Measurements from ENCODE around the gene DCPS. TPM values are rescaled to one million over a fixed set of nuclear protein-coding genes. Genes with fewer than 3 reads are reported as not detected.
A peak's percentile ranks its signal among the peaks of the same experiment; 100 is the strongest.
"Not testable (repeated sequence)": the region's sequence is repeated elsewhere in the genome, so short reads cannot be mapped to it uniquely, and the experiment has no call there.

Gene DCPS
- total RNA-seq, 1 donor from 2014 or later: 12.1 TPM

DNA sequence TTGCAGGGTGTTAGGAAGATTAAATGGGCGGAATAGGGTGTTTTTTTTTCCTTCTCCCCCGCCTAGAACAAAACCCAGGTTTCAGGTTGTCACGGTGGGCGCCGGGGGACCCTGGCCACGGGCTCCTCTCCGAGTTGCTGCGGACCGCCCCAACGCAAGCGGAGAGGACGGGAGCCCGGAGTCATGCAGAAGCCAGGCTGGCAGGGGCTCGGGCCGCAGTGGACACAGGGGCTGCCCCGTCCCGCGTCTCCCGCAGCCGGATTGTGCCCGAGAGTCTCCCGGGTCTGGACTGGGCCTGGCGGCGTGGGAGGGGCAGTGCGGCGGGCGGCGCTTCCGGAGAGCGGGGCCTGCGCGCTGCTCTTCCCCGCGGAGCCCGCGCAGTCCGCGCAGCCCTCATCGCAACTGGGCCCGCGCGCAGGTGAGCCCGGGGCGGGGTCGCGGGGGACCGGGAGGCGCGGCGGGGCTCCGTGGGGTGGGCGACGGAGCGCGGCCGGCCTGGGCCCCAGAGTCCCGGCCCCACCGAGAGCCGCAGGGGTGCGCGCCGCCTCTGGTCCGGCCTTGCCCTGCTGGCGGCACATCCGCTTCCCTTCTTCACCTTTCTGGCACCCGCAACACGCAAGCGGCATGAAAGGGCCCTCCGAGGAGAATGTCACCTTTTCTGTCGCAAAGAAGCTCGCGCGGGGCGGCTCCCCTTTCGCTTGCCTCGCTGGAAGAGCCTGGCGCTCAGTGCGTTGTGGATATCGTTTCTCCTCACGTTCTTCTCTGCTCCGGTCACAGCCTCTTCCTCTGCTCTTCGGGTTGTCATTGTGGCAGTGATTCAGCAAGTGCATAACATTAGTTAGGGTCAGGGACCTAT is 20.9 kb upstream of the DCPS start, which contains the start of gene TIRAP:
Gene TIRAP, plus strand, starts transcription at position 358 of the 856 bp plus-strand sequence. CDS start 7,802 bp downstream, outside the sequence.
- ATAC-seq: peak; percentile 94
- intact Hi-C loops (cut with DNase I): no loop called here
- DNase-seq (ENCODE audit: low spot score): peak; percentile 82

DNA sequence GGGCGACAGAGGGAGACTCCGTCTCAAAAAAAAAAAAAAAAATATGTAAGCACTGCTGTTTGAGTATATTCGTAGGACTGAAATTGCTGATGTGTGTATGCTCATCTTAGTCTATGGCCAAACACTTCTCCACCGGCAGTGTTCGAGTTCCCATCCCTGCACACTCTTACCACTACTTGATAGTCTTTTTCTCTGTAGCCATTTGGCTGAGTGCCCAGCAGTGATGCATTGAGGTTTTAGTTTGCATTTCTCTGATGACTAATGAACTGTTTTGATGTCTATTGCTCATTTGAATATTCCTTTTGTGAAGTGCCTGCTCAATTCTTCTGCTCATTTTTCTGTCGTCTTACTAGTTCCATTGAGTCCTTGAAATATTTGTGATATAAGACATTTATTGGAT is 19.0 kb upstream of the DCPS start:
- ATAC-seq (no peak), DNase-seq (ENCODE audit: low spot score) (peak; percentile 78)
- intact Hi-C loops (cut with DNase I): no loop called here

DNA sequence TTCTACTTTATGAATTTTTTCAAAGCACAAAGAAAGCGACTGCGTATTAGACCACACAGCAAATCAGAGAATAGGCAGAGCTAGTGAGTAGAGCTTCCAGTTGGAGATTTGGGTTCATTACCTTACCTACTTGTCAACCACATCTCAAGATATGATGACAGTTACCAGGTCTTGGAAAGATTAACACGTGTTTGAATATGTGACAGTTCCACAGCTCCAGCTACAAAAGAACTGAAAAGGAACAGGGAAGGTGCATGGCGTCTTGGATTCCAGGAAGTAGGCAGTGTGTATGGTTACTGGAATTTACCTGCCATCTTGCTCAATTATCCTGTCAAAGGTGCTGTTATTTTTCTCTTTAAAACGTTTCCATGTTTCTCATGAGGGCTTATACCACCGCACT is 15.6 kb upstream of the DCPS start:
- DNase-seq (ENCODE audit: low spot score): no peak
- ATAC-seq: no peak
- intact Hi-C loops (cut with DNase I): no loop called here

DNA sequence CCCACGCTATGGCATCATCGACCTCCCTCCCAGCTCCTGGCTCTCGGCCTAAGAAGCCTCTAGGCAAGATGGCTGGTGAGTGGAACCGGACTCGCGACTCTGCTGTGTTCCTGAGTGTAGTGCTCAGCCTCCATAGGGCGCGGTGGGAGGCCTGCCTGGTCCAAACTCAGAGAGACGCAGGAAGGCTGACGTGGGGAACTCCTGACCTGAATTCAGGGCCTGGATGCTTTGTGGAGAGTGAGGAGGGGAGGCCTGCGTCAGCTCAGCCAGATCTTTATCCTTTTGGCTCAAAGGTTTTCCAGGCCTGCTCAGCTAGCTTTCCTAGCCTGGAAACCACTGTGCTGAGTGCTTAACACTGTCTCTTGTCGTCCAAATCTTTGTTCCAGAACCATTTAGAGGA is 13.0 kb upstream of the DCPS start:
- intact Hi-C loops (cut with DNase I): no loop called here
- no peak for ATAC-seq
- no peak for DNase-seq (ENCODE audit: low spot score)

DNA sequence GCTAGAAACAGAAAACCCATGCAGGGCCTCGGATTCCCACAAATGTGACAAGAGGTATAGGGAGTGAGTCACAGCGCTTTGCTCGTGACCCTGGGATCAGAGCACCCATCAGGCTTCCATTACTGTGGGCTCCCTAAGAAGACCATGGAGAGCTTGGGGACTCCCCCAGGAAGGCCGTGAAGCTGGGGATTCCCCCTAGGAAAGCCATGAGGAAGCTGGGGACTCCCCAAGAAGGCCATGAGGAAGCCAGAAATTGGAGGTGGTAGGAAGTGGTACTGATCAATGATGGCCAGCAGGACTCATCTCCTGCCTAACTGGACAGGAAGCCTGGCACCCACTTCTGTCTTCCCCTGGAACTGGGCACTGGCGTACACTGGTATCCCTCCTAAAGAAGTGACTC is 10.1 kb upstream of the DCPS start:
- DNase-seq (ENCODE audit: low spot score) (no peak), ATAC-seq (no peak)
- intact Hi-C loops (cut with DNase I): no loop called here

DNA sequence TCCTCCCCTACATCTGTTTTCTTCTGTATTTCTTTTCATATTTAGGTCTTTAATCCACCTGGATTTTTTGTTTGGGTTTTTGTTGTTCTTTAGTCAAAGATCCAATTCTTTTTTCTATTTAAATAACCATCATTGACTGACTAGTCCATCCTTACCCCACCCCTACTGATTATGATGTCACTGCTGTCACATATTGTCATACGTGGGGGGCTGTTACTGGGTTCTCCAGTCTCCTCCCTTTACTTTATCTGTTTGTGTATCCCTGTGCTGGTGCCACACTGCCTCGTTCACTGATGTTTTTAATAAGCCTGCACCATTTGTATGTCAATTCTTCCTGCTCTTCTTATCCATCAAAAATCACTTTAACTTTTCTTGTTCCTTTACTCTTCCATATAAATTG is 6.9 kb upstream of the DCPS start:
- ATAC-seq (no peak), DNase-seq (ENCODE audit: low spot score) (no peak)
- intact Hi-C loops (cut with DNase I): no loop called here

DNA sequence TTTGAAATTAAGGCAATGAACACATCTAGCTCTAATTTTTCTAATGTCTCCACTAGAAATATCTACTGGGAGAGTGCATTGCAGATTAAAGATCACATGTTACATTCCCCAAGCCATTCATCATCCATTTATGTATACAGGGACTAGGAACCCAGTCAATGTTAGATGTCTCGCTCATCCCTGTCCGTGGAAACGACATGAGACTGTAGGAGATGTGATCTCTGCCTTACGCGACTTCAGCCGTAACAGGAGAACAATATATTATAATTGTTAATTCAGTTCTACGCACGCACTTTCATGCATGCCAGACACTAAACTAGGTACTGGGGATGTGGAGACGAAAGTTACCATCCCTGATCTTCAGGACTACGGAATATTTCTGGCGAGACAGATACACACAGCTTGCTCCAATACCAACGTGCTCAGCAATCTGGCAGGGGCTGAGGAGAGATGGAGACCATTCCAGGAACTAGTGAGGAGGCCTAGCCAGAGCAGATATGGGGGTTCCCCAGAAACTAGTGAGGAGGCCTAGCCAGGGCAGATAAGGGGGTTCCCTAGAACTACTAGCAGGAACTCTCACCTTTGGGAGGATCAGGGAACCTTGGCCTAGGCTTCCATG is 706 bp downstream of the DCPS start:
- DNase-seq (ENCODE audit: low spot score): no peak
- peak; percentile 24 for ATAC-seq

DNA sequence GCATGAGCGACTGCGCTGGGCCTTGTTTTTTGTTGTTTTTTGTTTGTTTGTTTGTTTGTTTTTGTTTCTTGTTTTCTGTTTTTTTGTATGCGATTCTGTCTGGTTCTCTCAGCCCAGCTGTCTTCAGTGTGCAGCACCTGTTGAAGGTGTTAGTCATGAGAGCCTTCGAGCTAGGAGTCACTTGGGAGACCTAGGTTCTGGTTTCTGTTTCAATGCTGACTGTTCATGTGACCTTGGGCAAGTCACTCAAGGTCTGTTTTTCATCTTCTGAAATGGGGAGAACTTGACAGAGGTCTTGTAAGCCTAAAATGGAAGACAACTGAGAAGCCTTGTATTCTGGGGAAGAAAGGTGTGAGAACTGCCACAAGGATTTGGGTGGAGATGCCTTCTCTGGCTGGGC is 1.8 kb downstream of the DCPS start:
- intact Hi-C loops (cut with DNase I): no loop called here
- ATAC-seq (no peak), DNase-seq (ENCODE audit: low spot score) (no peak)

More for the DNA sequence above, 706 bp downstream of the DCPS start:
- intact Hi-C loops (cut with DNase I): no loop called here

DNA sequence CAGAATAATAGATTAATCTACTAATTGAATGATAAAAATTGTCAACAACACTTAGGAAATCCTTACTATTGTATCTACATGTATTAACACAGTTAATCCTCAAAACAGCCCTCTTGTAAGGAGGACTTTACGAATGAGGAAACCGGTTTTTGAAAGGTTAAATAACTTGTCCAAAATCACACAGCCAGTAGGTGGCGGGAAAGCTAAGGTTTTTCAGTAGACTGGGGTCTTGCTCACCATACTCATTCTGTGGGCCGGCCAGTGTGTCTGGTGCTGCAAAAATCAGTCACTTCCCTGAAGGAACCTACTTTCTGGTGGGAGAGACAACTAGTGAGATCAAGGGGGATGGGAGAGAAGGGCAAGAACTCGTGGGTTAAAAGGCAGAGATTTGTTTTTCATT is 3.8 kb downstream of the DCPS start:
- ATAC-seq (no peak), DNase-seq (ENCODE audit: low spot score) (no peak)
- intact Hi-C loops (cut with DNase I): no loop called here

DNA sequence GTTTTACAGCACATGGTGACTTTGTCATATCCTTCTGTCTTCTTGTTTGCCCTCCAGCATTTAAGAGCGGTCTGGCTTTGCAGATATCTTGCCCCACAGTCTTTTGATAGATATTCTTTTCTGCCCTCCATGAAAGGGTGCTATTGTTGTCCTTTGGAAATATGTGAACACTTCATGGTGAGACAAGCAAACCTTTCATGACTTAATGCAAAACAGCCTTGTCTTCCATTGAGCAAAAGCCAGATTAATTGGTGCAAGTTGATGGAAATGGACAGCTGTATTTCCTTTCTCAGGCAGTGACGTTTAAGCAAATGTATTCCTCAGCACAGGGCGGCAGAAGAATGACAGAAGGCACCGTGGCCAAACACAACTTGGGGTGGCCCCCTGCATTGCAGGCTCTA is 4.4 kb downstream of the DCPS start:
- DNase-seq (ENCODE audit: low spot score) (no peak), ATAC-seq (no peak)
- intact Hi-C loops (cut with DNase I): no loop called here

DNA sequence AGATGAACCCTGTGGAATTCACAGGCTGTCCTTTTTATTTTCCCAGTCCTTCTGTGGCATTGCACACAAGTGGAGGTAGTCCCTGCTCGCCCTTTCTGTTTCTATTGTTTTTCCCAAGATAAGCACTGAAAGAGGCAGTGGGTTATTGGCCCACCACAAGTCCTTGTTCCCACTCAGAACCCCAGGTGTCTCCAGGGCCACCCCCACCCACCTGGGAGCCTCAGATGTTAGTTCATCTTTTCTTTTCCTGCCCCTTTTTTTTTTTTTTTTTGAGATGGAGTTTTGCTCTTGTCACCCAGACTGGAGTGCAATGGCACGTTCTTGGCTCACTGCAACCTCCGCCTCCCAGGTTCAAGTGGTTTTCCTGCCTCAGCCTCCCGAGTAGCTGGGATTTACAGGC is 4.9 kb downstream of the DCPS start:
- intact Hi-C loops (cut with DNase I); ATAC-seq: not testable (repeated sequence)

DNA sequence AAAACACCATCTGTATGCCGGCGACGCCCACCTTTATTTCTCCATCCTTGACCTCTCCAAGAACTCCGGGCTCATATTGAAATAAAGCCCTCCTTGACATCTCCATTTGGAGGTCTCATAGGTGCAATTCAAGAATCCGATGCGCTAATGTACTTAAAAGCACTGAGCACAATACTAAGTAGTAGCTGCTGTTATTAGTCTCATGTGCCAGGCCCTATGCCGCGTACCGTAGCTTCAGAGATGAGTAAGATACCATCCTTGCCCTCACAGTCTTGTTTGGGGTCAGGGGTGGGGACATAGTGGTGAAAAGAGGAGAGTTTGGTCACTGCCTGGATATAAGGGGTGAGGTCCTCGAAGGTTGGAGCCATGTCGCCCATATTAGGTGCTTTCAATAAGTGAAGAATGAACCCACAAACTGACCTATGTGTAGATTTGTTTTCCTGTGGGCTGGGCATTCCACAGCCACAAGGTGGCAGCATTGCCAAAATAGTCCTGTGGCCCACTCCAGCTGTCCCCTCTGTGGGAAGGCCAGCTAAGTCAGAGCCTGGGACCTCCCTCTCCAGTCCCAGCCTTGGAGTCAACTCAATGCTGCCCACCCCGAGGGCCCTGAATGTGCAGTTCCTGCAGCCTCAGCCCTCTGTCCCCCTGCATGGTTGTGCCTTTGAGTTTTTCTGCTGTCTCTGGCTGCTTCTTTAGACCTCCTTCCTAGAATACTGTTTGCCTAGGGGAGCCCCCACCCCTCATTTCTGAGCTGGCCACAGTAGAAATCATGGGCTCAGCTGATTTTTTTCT is 6.5 kb downstream of the DCPS start:
- peak; percentile 89 for DNase-seq (ENCODE audit: low spot score)
- intact Hi-C loops (cut with DNase I): loop anchor here (2.0 kb wide), 1 partner anchor 172 kb away; no protein-coding TSS in a partner anchor
- peak; percentile 93 for ATAC-seq

More for the DNA sequence above, 4.9 kb downstream of the DCPS start:
- not testable (repeated sequence) for DNase-seq (ENCODE audit: low spot score)

DNA sequence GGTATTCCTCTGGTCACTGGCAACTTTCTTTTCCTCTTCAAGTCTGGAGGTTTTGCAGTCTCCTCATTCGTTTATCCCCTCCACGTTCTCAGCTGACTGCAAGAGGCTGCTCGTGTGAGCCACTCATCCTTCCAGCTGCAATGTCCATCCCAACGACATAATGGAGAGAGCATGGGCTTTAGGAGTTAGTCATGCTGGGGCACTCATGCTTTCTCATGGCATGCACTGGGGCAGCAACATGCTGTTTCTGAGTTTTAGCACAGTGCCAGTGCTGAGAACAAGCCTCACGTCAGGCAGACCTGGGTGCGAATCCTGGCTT is 7.1 kb downstream of the DCPS start:
- ATAC-seq (peak; percentile 21), DNase-seq (ENCODE audit: low spot score) (no peak)
- intact Hi-C loops (cut with DNase I): loop anchor here (2.0 kb wide), 1 partner anchor 172 kb away; no protein-coding TSS in a partner anchor

DNA sequence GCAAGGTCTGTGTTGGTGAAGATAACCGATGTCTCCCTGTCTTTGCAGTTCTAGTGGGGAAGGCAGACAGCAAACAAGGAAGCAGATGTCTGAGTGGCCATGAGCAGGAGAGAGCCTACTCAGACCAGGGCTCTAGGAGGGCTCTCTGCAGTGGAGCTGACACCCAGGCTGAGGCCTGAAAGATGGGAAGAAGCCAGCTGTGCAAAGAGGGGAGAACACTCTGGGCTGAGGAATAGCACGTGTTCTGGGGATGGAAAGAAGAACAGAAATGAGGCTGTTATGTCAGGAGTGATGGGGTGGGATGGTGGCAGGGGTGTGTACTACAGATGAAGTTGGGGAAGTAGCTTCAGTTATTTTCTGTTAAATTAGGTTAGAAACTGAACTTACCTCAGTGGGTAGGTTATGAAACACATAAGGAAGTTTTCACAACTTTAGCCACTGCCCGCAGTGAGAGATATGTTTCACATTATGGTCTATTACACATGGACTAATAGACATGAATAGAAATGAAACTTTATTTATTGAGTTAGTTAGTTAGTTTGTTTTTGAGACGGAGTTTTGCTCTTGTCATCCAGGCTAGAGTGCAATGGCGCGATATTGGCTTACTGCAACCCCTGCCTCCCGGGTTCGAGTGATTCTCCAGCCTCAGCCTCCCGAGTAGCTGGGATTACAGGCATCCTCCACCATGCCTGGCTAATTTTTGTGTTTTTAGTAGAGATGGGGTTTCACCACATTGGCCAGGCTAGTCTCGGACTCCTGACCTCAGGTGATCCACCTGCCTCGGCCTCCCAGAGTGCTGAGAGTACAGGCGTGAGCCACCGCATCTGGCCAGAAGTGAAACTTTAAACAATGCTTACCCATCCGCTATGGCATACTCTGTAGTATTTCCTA is 7.8 kb downstream of the DCPS start:
- ATAC-seq: peak; percentile 50
- intact Hi-C loops (cut with DNase I): loop anchor here (2.0 kb wide), 1 partner anchor 171 kb away; no protein-coding TSS in a partner anchor
- no peak for DNase-seq (ENCODE audit: low spot score)

DNA sequence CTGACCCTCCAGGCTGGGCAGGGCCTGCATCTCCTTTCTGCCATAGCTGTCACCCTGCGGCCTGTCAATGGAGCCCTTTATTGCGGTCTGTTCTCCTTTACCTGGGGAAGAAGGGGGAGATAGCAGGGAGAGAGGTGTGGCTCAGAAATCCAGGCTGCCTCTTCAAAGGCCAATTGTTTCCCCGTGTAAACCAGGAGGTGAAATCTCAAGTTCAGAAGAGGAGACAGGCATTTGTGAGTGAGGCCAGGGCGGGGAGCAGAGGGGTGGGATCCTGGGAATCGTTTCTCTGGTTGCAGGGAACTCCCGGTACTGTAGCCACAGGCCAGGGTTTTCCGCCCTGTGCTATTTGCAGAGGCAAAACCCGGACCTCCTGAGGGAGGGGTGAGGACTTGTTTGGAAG is 9.1 kb downstream of the DCPS start:
- ATAC-seq (no peak), DNase-seq (ENCODE audit: low spot score) (no peak)
- intact Hi-C loops (cut with DNase I): no loop called here

DNA sequence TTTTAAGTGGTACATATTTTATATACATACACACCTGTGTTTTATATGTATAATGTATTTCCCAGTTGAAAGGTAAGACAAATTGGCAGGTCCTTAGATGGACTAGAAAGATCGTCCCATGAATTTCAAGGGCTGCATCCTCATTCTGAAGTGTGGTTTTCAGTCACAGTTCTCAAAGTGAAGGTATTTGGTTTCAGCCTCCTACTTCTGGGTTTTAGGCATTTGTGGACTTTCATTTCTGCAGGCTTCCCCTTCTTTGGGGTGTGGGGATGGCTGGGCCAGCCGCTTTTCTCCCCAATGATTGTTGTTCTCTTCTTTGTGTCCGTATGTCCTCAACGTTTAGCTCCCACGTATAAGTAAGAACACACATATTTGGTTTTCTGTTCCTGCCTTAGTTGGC is 10.0 kb downstream of the DCPS start:
- intact Hi-C loops (cut with DNase I): no loop called here
- DNase-seq (ENCODE audit: low spot score) (no peak), ATAC-seq (no peak)

DNA sequence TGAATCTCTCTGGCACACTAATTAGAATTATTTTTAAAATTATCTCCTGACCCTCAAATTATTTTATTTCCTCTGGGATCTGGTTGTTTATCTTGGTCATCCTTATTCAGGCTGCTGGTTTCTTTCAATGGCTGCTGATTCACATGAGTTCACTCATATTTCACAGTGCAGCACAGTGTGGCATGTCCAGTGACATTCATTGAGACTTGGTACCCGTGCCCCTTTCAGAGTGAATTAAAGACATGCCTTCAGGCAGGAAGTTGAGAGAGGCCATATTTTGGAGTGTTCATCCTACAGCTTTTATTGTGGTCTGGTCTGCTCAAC is 13.5 kb downstream of the DCPS start:
- ATAC-seq: no peak
- no peak for DNase-seq (ENCODE audit: low spot score)
- intact Hi-C loops (cut with DNase I): loop anchor here (5.0 kb wide), 1 partner anchor 115 kb away; no protein-coding TSS in a partner anchor

DNA sequence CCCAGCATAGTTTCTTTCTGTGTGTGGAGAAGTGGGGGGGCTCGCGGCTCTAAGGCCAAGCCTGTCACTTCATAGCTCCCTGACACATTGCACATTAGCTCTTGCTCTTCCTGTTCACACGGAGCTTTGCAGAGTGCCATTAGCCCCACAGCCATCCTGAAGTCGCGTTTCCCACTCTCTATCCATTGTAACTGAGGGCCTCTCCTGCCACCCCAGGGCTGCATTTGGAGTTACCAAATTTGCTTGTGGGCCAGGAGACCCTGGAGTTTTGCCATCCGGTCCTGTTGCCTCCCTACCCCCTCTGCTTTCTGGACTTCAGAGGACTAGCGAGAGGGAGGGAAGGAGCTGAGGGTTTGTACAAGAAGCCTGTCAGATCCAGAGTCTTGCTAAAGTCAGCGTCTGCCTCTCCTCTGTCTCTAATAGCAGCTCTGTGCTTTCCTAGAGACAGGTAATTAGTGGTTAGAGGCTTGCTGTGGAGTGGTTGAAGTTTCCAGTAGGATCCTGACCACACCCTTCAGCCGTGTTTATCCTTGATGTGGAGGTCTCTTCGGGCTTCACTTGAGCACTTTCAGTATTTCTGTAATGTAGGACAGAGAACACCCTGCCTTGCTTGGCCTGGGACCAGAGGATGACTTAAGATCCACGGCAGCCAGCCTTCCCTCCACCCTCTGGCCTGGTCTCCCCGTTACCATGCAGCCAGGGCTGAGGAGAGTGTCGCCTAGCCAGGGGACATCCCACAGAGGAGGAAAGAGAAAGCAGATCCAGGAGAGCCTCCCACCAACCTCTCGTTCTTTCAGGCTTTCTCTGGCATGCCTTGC is 14.1 kb downstream of the DCPS start:
- peak; percentile 96 for ATAC-seq
- DNase-seq (ENCODE audit: low spot score): peak; percentile 82
- intact Hi-C loops (cut with DNase I): loop anchor here (5.0 kb wide), 1 partner anchor 114 kb away; no protein-coding TSS in a partner anchor

Measured in sciatic nerve (tissue), 2 donors.